PC-9 (cell line): Measurements from ENCODE around the gene DPYSL3. TPM values are rescaled to one million over a fixed set of nuclear protein-coding genes. Genes with fewer than 3 reads are reported as not detected.

ENCODE experiments used
- BruUV-seq: library from RNA; stranded (reverse); fragments of 400-500 nt; replicated peaks from 2 replicates; lab custom pipeline; 2021; lab: Mats Ljungman, UMichigan
- CTCF ChIA-PET: fragments of 300-600 bp; sonication (Branson Sonifier 250); formaldehyde crosslinking; loops from one replicate; lab custom pipeline; 2022; ENCODE audit warnings: antibody characterized with exemption; lab: Charles Lee
- POLR2A ChIA-PET: fragments of 300-600 bp; sonication (Branson Sonifier 250); formaldehyde crosslinking; loops from one replicate; lab custom pipeline; 2022; ENCODE audit warnings: antibody characterized with exemption; ENCODE audit not compliant: unreplicated experiment; lab: Charles Lee
- DNase-seq, 2 experiments: peaks; one replicate each; pipeline versions ENCODE4 v3.0.0 to v3.0.0-alpha.2; 2015 to 2022; ENCODE audit warnings: mixed read lengths in 1 of 2
- H2AFZ ChIP-seq: fragments of 200-600 bp; sonication (generic); 2 replicates; pipeline ENCODE4 v1.8.1; 2017; ENCODE audit warnings: antibody characterized with exemption
- H3F3A ChIP-seq: fragments of 200-600 bp; sonication (generic); 2 replicates; pipeline ENCODE4 v1.8.1; 2017; ENCODE audit warnings: antibody characterized with exemption, mild to moderate bottlenecking, low read depth; ENCODE audit not compliant: insufficient read depth
- H3K27ac ChIP-seq: fragments of 200-600 bp; sonication (generic); 2 replicates; pipeline ENCODE4 v1.6.1; 2016; ENCODE audit warnings: mixed run types
- H3K27me3 ChIP-seq: fragments of 200-600 bp; sonication (generic); 2 replicates; pipeline ENCODE4 v1.6.1; 2016; ENCODE audit warnings: low read depth, mixed run types; ENCODE audit not compliant: insufficient read depth
- H3K36me3 ChIP-seq: fragments of 200-600 bp; sonication (generic); 2 replicates; pipeline ENCODE4 v1.6.1; 2016; ENCODE audit warnings: low read depth, mixed run types
- H3K4me1 ChIP-seq: fragments of 200-600 bp; sonication (generic); replicated peaks from 2 replicates; pipeline ENCODE4 v1.6.1; 2016; ENCODE audit warnings: mixed run types; ENCODE audit not compliant: insufficient read depth
- H3K4me2 ChIP-seq: fragments of 200-600 bp; sonication (generic); 2 replicates; pipeline ENCODE4 v1.6.1; 2017; ENCODE audit warnings: mixed run types
- H3K4me3 ChIP-seq: fragments of 200-600 bp; sonication (generic); 2 replicates; pipeline ENCODE4 v1.6.1; 2016; ENCODE audit warnings: mixed run types
- H3K79me2 ChIP-seq: fragments of 200-600 bp; sonication (generic); 2 replicates; pipeline ENCODE4 v1.6.1; 2017; ENCODE audit warnings: low read depth, mixed run types
- H3K9me2 ChIP-seq: fragments of 200-600 bp; sonication (generic); 2 replicates; pipeline ENCODE4 v1.8.1; 2017; ENCODE audit warnings: mild to moderate bottlenecking; ENCODE audit not compliant: insufficient read depth
- H3K9me3 ChIP-seq: fragments of 200-600 bp; sonication (generic); 2 replicates; pipeline ENCODE4 v1.8.1; 2016; ENCODE audit warnings: low read depth; ENCODE audit not compliant: insufficient read depth
- H4K20me1 ChIP-seq: fragments of 200-600 bp; sonication (generic); 2 replicates; pipeline ENCODE4 v1.8.1; 2017; ENCODE audit not compliant: insufficient read depth
- CTCF ChIP-seq: fragments of 200-600 bp; sonication (generic); conservative IDR thresholded peaks from 2 replicates; pipeline ENCODE4 v1.6.1; 2017; ENCODE audit warnings: mixed run types, antibody characterized with exemption, mild to moderate bottlenecking, moderate library complexity
- EZH2 ChIP-seq: fragments of 200-600 bp; sonication (generic); IDR thresholded peaks from 2 replicates; pipeline ENCODE4 v1.8.0; 2017; ENCODE audit warnings: antibody characterized with exemption, low read depth
- intact Hi-C: fragments of 100-400 bp; cut with micrococcal nuclease; formaldehyde crosslinking; loops from one replicate; pipeline ENCODE4 v1.10.0; 2022; ENCODE audit not compliant: unreplicated experiment
- total RNA-seq: library from RNA; stranded (reverse); gene quantifications from 2 replicates; pipeline ENCODE4 v1.2.3, GENCODE V29; 2021

The DPYSL3 gene
- total RNA-seq, 1 experiment from 2014 or later = 1.3 TPM

- ChIA-PET CTCF (no interaction called here), POLR2A (no interaction called here)
- no peaks in the 10 kb centered on the region for H3K36me3 ChIP-seq
- BruUV-seq = no TSS peak
- H3K27ac ChIP-seq = no peak overlapping the region
- no peaks in the 10 kb centered on the region for H3F3A ChIP-seq
- no peak overlapping the region for H2AFZ ChIP-seq
- H3K4me1 ChIP-seq = no peaks in the 10 kb centered on the region
- no peak for DNase-seq
- intact Hi-C loops = no loop called here
- no peaks in the 10 kb centered on the region for H3K9me2 ChIP-seq
- no peaks in the 10 kb centered on the region for H4K20me1 ChIP-seq
- TF ChIP-seq EZH2 = no peak
- no peak overlapping the region for H3K4me3 ChIP-seq
- no peak overlapping the region for H3K4me2 ChIP-seq
- no peaks in the 10 kb centered on the region for H3K9me3 ChIP-seq
- H3K27me3 ChIP-seq = no peaks in the 10 kb centered on the region
- H3K79me2 ChIP-seq = no peaks in the 10 kb centered on the region
These were observed 12.6 kb upstream of the DPYSL3 start for GRCh38 chr5:147522435-147522834.

- DNase-seq = no peak
- no peaks in the 10 kb centered on the region for H4K20me1 ChIP-seq
- H3K79me2 ChIP-seq = no peaks in the 10 kb centered on the region
- H3K27me3 ChIP-seq = peaks cover 13% of the 10 kb centered on the region; the same call in 1 of the 2 replicates
- H3K36me3 ChIP-seq = no peaks in the 10 kb centered on the region
- TF ChIP-seq CTCF (no peak), EZH2 (no peak)
- H3K4me3 ChIP-seq = no peak overlapping the region
- no peaks in the 10 kb centered on the region for H3K9me2 ChIP-seq
- ChIA-PET POLR2A (no interaction called here), CTCF (no interaction called here)
- H2AFZ ChIP-seq = no peak overlapping the region
- no peak overlapping the region for H3K4me2 ChIP-seq
- no TSS peak for BruUV-seq
- H3K4me1 ChIP-seq = no peaks in the 10 kb centered on the region
- no peaks in the 10 kb centered on the region for H3F3A ChIP-seq
- H3K9me3 ChIP-seq = no peaks in the 10 kb centered on the region
- intact Hi-C loops = no loop called here
- no peak overlapping the region for H3K27ac ChIP-seq
These were observed 10.6 kb upstream of the DPYSL3 start for GRCh38 chr5:147520450-147520849.

GRCh38 chr5:147519380-147519779 lies 9.5 kb upstream of the DPYSL3 start:
- H3K79me2 ChIP-seq = no peaks in the 10 kb centered on the region
- intact Hi-C loops = no loop called here

More at GRCh38 chr5:147519380-147519779, 9.5 kb upstream of the DPYSL3 start:
- TF ChIP-seq CTCF (no peak), EZH2 (no peak)
- no peak overlapping the region for H3K27ac ChIP-seq
- H4K20me1 ChIP-seq = no peaks in the 10 kb centered on the region
- H3K9me2 ChIP-seq = no peaks in the 10 kb centered on the region
- peaks cover 13% of the 10 kb centered on the region; the same call in 1 of the 2 replicates for H3K27me3 ChIP-seq
- BruUV-seq = no TSS peak
- no peaks in the 10 kb centered on the region for H3F3A ChIP-seq
- no peaks in the 10 kb centered on the region for H3K36me3 ChIP-seq
- ChIA-PET POLR2A (no interaction called here), CTCF (no interaction called here)
- no peak overlapping the region for H3K4me3 ChIP-seq
- no peak overlapping the region for H2AFZ ChIP-seq
- no peak for DNase-seq
- H3K9me3 ChIP-seq = no peaks in the 10 kb centered on the region
- no peaks in the 10 kb centered on the region for H3K4me1 ChIP-seq
- no peak overlapping the region for H3K4me2 ChIP-seq
